ENCODE data around the gene ANK2.

Gene ANK2

GRCh38 chr4:113080050-113080449 is 30.6 kb downstream of the ANK2 start:
- Histone ChIP-seq H3K4me1 (ENCODE audit: control insufficient read depth in 1 of 2, insufficient read depth in 1 of 2, low read depth in 1 of 2, low read length in 1 of 2) (no peaks in the 10 kb centered on the region), H3K4me3 (ENCODE audit: low read depth in 1 of 2, low read length in 1 of 2) (no peak overlapping the region), H3K36me3 (no peaks in the 10 kb centered on the region), H3K27ac (no peak overlapping the region), H3K9me3 (no peaks in the 10 kb centered on the region), H3K27me3 (no peaks in the 10 kb centered on the region)
- TF ChIP-seq CTCF (IDR thresholded peaks at IDR 0.05): no peak

- Histone ChIP-seq H3K27ac (no peak overlapping the region), H3K4me3 (ENCODE audit: low read depth in 1 of 2, low read length in 1 of 2) (no peak overlapping the region), H3K4me1 (ENCODE audit: control insufficient read depth in 1 of 2, insufficient read depth in 1 of 2, low read depth in 1 of 2, low read length in 1 of 2) (no peaks in the 10 kb centered on the region), H3K27me3 (no peaks in the 10 kb centered on the region), H3K36me3 (no peaks in the 10 kb centered on the region), H3K9me3 (no peaks in the 10 kb centered on the region)
- no peak for TF ChIP-seq CTCF (IDR thresholded peaks at IDR 0.05)
These were observed 31.2 kb downstream of the ANK2 start for GRCh38 chr4:113080624-113081023.

- Histone ChIP-seq H3K4me3 (ENCODE audit: low read depth in 1 of 2, low read length in 1 of 2) (no peak overlapping the region), H3K4me1 (ENCODE audit: control insufficient read depth in 1 of 2, insufficient read depth in 1 of 2, low read depth in 1 of 2, low read length in 1 of 2) (no peaks in the 10 kb centered on the region), H3K9me3 (no peaks in the 10 kb centered on the region), H3K36me3 (no peaks in the 10 kb centered on the region), H3K27me3 (no peaks in the 10 kb centered on the region), H3K27ac (no peak overlapping the region)
- no peak for TF ChIP-seq CTCF (IDR thresholded peaks at IDR 0.05)
These were observed 33.9 kb downstream of the ANK2 start for GRCh38 chr4:113083346-113083745.

GRCh38 chr4:113086172-113086695 is 36.8 kb downstream of the ANK2 start:
- no peak overlapping the region for H3K4me3 ChIP-seq (ENCODE audit: low read depth in 1 of 2, low read length in 1 of 2)
- no peaks in the 10 kb centered on the region for H3K27me3 ChIP-seq
- no peaks in the 10 kb centered on the region for H3K4me1 ChIP-seq (ENCODE audit: control insufficient read depth in 1 of 2, insufficient read depth in 1 of 2, low read depth in 1 of 2, low read length in 1 of 2)
- H3K27ac ChIP-seq: no peak overlapping the region
- TF ChIP-seq CTCF (IDR thresholded peaks at IDR 0.05): no peak
- H3K36me3 ChIP-seq: no peaks in the 10 kb centered on the region
- no peaks in the 10 kb centered on the region for H3K9me3 ChIP-seq

- no peaks in the 10 kb centered on the region for H3K27me3 ChIP-seq
- no peak overlapping the region for H3K27ac ChIP-seq
- no peaks in the 10 kb centered on the region for H3K36me3 ChIP-seq
- H3K9me3 ChIP-seq: no peaks in the 10 kb centered on the region
- no peaks in the 10 kb centered on the region for H3K4me1 ChIP-seq (ENCODE audit: control insufficient read depth in 1 of 2, insufficient read depth in 1 of 2, low read depth in 1 of 2, low read length in 1 of 2)
- TF ChIP-seq CTCF (IDR thresholded peaks at IDR 0.05): no peak
- H3K4me3 ChIP-seq (ENCODE audit: low read depth in 1 of 2, low read length in 1 of 2): no peak overlapping the region
These were observed 38.6 kb downstream of the ANK2 start for GRCh38 chr4:113088050-113088449.

GRCh38 chr4:113090954-113091353 is 41.5 kb downstream of the ANK2 start:
- Histone ChIP-seq H3K4me1 (ENCODE audit: control insufficient read depth in 1 of 2, insufficient read depth in 1 of 2, low read depth in 1 of 2, low read length in 1 of 2) (no peaks in the 10 kb centered on the region), H3K27ac (no peak overlapping the region), H3K36me3 (no peaks in the 10 kb centered on the region), H3K27me3 (no peaks in the 10 kb centered on the region), H3K4me3 (ENCODE audit: low read depth in 1 of 2, low read length in 1 of 2) (no peak overlapping the region), H3K9me3 (no peaks in the 10 kb centered on the region)
- no peak for TF ChIP-seq CTCF (IDR thresholded peaks at IDR 0.05)
